RWPE2 (cell line): ENCODE measurements around the gene NPRL2.
A peak's percentile ranks its signal among the peaks of the same experiment; 100 is the strongest.

Experiments used
- ATAC-seq: fragments of 200-7000 bp; cut with Tn5 transposase; 3 replicates; pipeline ENCODE4 v1.9.1; 2021; ENCODE audit warnings: low read depth
- DNase-seq: peaks from one replicate; pipeline ENCODE4 v3.0.0-alpha.2; 2020; ENCODE audit warnings: low spot score
- H3K27ac ChIP-seq: fragments of 450-650 bp; 2 replicates; pipeline ENCODE4 v1.5.1; 2017; ENCODE audit warnings: mild to moderate bottlenecking; ENCODE audit not compliant: poor library complexity, severe bottlenecking
- H3K27me3 ChIP-seq: fragments of 250-450 bp; sonication (Bioruptor Pico); 2 replicates; pipeline ENCODE4 v1.5.1; 2021; ENCODE audit warnings: mild to moderate bottlenecking, moderate library complexity; ENCODE audit not compliant: insufficient read depth, poor library complexity, severe bottlenecking
- H3K36me3 ChIP-seq: fragments of 250-450 bp; sonication (Bioruptor Pico); 2 replicates; pipeline ENCODE4 v1.5.1; 2020; ENCODE audit warnings: low read depth, mild to moderate bottlenecking, moderate library complexity
- H3K4me1 ChIP-seq: fragments of 250-450 bp; sonication (Bioruptor Pico); 2 replicates; pipeline ENCODE4 v1.5.1; 2021; ENCODE audit warnings: mild to moderate bottlenecking, moderate library complexity; ENCODE audit not compliant: insufficient read depth, poor library complexity, severe bottlenecking
- H3K4me3 ChIP-seq: fragments of 250-450 bp; sonication (Bioruptor Pico); 2 replicates; pipeline ENCODE4 v1.5.1; 2021; ENCODE audit warnings: mild to moderate bottlenecking, moderate library complexity; ENCODE audit not compliant: severe bottlenecking
- H3K9me3 ChIP-seq: fragments of 250-450 bp; sonication (Bioruptor Pico); 2 replicates; pipeline ENCODE4 v1.5.1; 2021; ENCODE audit warnings: mild to moderate bottlenecking, moderate library complexity; ENCODE audit not compliant: severe bottlenecking
- TF ChIP-seq, protein P1 (sequence below): fragments of 450-650 bp; IDR thresholded peaks from one replicate; pipeline ENCODE4 v1.5.1; 2017; ENCODE audit warnings: mild to moderate bottlenecking, moderate library complexity; ENCODE audit not compliant: poor library complexity, severe bottlenecking

Gene NPRL2

DNA sequence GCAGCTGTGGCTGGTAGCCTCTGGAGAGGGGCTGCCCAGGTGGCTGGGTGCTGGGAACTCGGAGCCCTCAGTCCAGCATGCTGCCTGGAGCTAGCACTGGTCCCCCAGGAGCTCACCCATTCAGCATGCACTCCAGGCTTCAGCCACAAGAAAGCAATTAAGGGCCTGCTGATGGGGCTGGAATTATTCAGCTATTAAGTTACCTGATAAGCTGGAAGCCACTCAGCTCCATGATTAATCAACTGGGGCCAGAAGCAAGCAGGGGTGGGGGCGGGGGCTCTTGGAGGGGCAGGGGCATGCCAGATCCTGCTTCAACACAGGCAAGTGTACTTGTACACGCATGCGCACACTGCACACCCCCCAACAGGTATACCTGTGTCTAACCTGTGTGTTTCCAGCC, 30.8 kb upstream of the NPRL2 start:
- DNase-seq (no peak), ATAC-seq (no peak)
- no peaks in the 10 kb centered on the region for H3K27me3 ChIP-seq
- no peaks in the 10 kb centered on the region for H3K4me1 ChIP-seq
- TF ChIP-seq, protein P1, sequence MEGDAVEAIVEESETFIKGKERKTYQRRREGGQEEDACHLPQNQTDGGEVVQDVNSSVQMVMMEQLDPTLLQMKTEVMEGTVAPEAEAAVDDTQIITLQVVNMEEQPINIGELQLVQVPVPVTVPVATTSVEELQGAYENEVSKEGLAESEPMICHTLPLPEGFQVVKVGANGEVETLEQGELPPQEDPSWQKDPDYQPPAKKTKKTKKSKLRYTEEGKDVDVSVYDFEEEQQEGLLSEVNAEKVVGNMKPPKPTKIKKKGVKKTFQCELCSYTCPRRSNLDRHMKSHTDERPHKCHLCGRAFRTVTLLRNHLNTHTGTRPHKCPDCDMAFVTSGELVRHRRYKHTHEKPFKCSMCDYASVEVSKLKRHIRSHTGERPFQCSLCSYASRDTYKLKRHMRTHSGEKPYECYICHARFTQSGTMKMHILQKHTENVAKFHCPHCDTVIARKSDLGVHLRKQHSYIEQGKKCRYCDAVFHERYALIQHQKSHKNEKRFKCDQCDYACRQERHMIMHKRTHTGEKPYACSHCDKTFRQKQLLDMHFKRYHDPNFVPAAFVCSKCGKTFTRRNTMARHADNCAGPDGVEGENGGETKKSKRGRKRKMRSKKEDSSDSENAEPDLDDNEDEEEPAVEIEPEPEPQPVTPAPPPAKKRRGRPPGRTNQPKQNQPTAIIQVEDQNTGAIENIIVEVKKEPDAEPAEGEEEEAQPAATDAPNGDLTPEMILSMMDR = no peak
- no peaks in the 10 kb centered on the region for H3K9me3 ChIP-seq
- H3K36me3 ChIP-seq = no peaks in the 10 kb centered on the region
- no peak overlapping the region for H3K4me3 ChIP-seq
- H3K27ac ChIP-seq = no peak overlapping the region

DNA sequence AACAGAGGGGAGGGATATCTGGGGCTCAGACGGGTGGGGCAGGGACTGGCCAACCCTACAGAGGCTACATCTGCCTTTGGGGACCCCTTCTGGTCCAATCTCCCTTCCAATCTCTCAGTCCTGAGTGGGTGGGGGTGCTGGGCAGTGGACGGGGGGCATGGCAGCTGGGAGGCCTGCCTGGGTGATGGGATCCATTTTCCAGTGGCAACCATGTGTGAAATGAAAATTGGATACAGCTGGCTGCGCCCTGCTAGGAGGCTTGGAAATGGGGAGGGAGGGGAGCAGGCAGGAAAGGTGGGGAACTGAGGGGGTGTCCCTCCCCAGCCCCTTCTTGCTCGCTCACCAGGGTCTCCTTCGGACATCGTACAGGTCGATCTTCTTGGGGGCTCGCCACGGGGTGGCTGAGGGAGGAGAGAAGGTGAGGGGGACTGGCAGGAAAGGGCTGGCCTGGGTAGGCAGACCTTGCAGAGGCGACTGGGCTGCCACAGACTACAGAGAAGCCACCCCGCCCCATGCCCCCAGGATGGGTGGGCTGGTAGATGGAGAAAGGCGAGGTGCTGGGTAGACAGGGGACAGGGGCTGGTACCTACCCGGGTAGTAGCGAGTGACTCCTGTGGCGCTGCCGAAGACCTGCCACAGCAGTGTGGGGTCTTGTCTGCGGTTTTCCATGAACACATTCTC, 30.0 kb upstream of the NPRL2 start:
- Histone ChIP-seq H3K9me3 (no peaks in the 10 kb centered on the region), H3K36me3 (no peaks in the 10 kb centered on the region), H3K4me3 (no peak overlapping the region), H3K27ac (no peak overlapping the region), H3K4me1 (no peaks in the 10 kb centered on the region), H3K27me3 (no peaks in the 10 kb centered on the region)
- TF ChIP-seq, protein P1 = no peak
- ATAC-seq = no peak
- no peak for DNase-seq

DNA sequence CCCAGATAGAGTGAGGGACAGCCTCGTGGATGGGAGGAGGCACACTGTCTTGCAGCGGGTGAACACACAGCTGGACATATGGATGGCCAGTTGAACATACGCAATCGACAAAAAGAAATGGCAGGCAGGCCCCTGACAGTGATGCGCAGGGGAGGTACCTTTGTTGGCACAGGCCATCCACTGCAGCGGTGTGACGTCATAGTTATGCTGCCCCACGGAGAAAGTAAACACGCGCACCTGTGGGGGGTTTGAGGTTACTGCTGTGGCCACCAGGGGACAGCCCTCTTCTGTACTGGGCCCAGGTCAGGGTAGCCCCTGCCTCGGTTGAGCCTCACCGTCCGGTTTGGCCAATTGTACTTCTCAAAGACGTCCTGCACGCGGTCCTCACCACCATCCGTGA, 28.2 kb upstream of the NPRL2 start:
- Histone ChIP-seq H3K36me3 (no peaks in the 10 kb centered on the region), H3K27ac (no peak overlapping the region), H3K9me3 (no peaks in the 10 kb centered on the region), H3K27me3 (no peaks in the 10 kb centered on the region), H3K4me3 (no peak overlapping the region), H3K4me1 (no peaks in the 10 kb centered on the region)
- ATAC-seq = no peak
- TF ChIP-seq, protein P1 = no peak
- no peak for DNase-seq

DNA sequence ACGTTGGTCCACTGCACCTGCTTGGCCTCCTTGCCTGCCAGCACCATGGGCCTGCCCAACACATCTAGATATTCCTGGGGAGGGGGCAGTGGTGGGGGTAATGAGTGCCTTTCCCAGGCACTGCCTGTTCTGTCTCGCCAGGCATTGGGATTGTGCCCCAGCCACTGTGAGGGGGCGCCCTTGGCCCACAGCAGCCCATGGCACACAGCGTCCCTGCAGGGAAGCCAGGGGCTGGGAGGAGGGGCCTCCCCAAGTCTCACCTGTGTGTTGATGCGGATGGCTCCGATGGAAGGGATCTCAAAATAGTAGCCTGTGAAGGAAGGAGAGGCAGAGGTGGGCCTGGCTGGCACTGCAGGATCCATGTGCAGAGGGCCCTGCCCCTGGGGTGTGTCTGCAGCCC, 27.4 kb upstream of the NPRL2 start:
- TF ChIP-seq, protein P1 = no peak
- no peaks in the 10 kb centered on the region for H3K9me3 ChIP-seq
- H3K4me3 ChIP-seq = no peak overlapping the region
- no peaks in the 10 kb centered on the region for H3K27me3 ChIP-seq
- H3K36me3 ChIP-seq = no peaks in the 10 kb centered on the region
- no peak for ATAC-seq
- no peak for DNase-seq
- no peaks in the 10 kb centered on the region for H3K4me1 ChIP-seq
- no peak overlapping the region for H3K27ac ChIP-seq

DNA sequence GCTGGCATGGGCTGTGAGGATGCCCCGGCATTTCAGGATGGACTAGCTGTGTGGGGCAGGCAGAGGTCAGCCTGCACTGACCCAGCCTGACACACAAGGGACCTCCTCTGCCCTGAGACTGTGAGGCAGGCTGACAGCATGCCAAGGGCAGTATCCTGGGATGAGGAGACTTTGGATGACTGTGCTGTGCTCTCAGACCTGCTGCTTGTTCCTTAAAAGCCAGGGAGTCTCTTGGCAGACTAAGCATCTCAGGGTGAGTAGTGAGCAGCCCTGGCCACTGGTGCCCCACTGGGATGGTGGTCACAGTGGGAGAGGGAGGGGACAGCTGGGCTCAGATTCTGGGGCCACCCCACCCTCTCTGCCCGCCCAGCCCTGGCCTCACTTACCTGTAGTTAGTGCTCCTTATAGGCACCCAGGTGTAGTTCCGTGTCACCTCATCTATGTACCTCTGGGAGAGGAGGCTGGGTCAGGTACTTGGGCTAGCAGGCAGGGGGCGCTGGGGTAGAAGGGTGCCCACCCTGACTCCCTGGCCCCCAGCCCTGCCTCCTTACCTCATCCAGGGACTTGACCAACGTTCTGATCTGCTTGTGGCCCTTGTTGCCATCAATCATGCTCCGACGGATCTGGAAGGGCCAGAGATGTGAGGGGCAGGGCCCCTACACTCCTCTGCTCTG, 24.8 kb upstream of the NPRL2 start:
- DNase-seq (no peak), ATAC-seq (peak; percentile 37)
- TF ChIP-seq, protein P1 = no peak
- H3K27ac ChIP-seq = no peak overlapping the region
- no peaks in the 10 kb centered on the region for H3K36me3 ChIP-seq
- H3K9me3 ChIP-seq = no peaks in the 10 kb centered on the region
- no peak overlapping the region for H3K4me3 ChIP-seq
- no peaks in the 10 kb centered on the region for H3K27me3 ChIP-seq
- H3K4me1 ChIP-seq = no peaks in the 10 kb centered on the region
